Measurements from ENCODE around the gene EDEM2.
"Not testable (repeated sequence)": the region's sequence is repeated elsewhere in the genome, so short reads cannot be mapped to it uniquely, and the experiment has no call there.

Gene EDEM2, protein sequence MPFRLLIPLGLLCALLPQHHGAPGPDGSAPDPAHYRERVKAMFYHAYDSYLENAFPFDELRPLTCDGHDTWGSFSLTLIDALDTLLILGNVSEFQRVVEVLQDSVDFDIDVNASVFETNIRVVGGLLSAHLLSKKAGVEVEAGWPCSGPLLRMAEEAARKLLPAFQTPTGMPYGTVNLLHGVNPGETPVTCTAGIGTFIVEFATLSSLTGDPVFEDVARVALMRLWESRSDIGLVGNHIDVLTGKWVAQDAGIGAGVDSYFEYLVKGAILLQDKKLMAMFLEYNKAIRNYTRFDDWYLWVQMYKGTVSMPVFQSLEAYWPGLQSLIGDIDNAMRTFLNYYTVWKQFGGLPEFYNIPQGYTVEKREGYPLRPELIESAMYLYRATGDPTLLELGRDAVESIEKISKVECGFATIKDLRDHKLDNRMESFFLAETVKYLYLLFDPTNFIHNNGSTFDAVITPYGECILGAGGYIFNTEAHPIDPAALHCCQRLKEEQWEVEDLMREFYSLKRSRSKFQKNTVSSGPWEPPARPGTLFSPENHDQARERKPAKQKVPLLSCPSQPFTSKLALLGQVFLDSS

DNA sequence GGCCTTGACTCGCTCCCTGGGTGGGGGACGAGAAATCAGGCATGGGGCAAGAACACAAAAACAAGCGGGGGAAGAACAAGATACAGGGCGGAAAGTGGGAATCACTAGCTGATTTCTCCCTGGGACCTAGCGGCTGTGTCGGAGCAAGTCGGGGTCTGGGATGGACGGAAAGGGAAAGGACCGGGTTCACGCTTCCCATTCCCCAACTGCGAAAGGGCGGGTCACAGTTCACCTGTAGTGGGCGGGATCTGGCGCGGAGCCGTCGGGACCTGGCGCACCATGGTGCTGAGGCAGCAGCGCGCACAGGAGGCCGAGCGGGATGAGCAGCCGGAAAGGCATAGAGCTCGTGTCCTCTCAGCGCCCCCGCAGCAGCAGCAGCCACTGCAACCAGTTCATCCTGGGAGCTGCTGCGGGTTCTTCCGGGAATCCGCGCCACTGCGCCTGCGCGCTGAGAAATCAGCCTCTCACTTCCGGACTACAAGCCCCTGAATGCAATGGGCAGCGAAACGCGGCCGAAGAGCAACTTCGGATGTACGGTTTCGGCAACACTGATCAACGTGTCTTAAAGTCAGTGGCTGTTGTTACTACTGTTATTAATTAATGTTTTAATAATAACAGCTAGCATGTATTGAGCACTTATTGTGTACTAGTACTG lies at the start of gene EDEM2:
Gene EDEM2 (minus strand): TSS at position 417 of the 655 bp plus-strand sequence. CDS start 78 bp downstream, at position 339.
- DNase-seq (ENCODE audit: low read depth in 2 of 2), result peak; percentile 87 to 90

- DNase-seq (ENCODE audit: low read depth in 2 of 2), result no peak
These were observed 49.2 kb upstream of the EDEM2 start for GRCh38 chr20:35196313-35196712.

DNA sequence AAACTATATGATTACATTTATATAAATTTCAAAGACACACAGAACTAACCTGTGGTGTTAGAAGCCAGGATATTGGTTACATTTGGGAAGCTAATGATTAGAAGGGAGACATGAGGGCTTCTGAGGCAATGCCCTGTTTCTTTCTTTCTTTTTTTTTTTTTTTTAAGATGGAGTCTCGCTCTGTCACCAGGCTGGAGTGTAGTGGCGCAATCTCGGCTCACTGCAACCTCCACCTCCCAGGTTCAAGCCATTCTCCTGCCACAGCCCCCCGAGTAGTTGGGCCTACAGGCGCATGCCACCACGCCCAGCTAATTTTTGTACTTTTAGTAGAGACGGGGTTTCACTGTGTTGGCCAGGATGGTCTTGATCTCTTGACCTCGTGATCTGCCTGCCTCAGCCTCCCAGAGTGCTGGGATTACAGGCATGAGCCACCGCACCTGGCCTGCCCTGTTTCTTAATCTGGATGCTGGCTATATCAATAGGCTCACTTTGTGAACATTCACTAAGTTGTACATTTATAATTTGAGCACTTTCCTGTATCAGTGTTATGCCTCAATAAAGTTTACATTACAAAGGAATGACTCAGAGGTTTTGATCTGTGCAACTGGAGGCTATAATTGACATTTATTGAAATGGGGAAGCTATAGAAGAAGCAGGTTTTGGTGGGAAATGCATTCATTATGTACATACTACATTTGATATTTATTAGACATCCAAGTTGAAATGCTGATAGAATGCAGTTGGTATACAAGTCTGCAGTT lies 46.1 kb upstream of the EDEM2 start:
- not testable (repeated sequence) for DNase-seq (ENCODE audit: low read depth in 2 of 2)

DNA sequence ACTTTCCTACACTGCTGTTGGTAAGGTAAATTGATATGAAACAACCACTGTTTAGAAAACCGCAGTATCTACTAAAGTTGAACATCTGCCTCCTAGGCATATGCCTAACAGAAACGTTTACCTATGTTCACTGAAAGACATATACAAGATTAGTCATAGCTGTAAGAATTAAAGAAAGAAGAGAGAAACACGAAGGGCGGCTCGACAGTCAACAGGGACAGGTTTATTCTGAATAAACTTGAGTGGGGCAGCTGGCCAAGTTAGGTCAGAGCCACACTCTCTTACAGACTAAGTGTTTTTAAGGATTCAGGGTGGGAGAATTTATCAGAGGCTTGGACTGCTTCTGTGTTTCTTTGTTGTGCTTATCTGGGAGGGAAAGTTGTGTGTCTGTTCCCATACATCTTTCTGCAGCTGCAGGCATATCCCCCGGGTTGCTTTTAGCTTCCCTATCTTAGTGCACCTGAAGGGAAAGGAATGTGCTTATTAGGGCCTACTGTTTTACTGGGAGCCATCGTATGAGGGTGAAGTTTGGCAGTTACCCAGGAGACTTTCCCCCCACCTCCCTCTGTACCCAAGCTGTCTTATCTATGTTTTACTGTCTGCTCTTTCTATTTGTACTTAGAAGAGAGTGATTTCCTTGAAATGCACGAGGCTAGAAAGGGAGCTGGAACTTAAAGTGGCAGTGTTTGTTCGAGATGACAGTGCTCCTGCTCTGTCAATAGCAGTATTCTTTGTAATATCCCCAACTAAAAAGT lies 45.2 kb upstream of the EDEM2 start:
- no peak for DNase-seq (ENCODE audit: low read depth in 2 of 2)

DNA sequence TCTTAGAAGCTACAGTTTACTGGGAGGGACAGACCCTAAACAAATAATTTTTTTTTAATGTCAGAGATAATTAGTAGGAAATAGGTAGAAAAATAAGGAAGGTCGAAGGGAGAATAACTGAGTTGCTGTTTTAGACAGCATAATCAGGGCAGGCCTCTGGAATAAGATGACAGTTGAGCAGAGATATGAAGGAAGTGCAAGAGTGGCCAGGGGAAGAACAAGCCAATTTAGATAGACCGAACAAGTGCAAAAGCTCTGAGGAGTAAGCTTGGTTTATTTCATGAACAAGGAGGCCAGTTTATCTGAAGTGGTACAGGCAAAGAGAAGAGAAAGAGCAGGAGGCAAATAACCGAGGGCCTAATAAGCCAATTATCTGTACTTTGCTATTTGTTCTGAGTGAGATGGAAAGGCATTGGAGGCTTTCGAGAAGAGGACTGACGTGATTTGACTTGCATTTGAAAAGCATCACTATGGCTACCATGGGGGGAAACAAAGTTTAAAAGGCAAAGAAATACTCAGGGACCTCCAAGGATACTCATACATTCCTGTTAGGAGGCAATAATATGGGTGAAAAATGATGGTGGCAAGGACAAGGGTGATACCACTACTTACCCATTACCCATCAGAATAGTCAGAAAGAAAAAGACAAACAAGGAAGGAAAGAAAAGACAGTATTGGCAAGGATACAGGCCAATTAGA lies 44.4 kb upstream of the EDEM2 start:
- DNase-seq (ENCODE audit: low read depth in 2 of 2), result no peak

- no peak for DNase-seq (ENCODE audit: low read depth in 2 of 2)
These were observed 43.4 kb upstream of the EDEM2 start for GRCh38 chr20:35190556-35190955.

GRCh38 chr20:35189223-35189622 lies 42.1 kb upstream of the EDEM2 start:
- not testable (repeated sequence) for DNase-seq (ENCODE audit: low read depth in 2 of 2)

- DNase-seq (ENCODE audit: low read depth in 2 of 2), result no peak
These were observed 40.6 kb upstream of the EDEM2 start for GRCh38 chr20:35187584-35188190.

- not testable (repeated sequence) for DNase-seq (ENCODE audit: low read depth in 2 of 2)
These were observed 39.7 kb upstream of the EDEM2 start for GRCh38 chr20:35186691-35187289.

- DNase-seq (ENCODE audit: low read depth in 2 of 2), result no peak
These were observed 34.6 kb upstream of the EDEM2 start for GRCh38 chr20:35181731-35182130.

GRCh38 chr20:35180266-35180665 lies 33.1 kb upstream of the EDEM2 start:
- no peak for DNase-seq (ENCODE audit: low read depth in 2 of 2)

DNA sequence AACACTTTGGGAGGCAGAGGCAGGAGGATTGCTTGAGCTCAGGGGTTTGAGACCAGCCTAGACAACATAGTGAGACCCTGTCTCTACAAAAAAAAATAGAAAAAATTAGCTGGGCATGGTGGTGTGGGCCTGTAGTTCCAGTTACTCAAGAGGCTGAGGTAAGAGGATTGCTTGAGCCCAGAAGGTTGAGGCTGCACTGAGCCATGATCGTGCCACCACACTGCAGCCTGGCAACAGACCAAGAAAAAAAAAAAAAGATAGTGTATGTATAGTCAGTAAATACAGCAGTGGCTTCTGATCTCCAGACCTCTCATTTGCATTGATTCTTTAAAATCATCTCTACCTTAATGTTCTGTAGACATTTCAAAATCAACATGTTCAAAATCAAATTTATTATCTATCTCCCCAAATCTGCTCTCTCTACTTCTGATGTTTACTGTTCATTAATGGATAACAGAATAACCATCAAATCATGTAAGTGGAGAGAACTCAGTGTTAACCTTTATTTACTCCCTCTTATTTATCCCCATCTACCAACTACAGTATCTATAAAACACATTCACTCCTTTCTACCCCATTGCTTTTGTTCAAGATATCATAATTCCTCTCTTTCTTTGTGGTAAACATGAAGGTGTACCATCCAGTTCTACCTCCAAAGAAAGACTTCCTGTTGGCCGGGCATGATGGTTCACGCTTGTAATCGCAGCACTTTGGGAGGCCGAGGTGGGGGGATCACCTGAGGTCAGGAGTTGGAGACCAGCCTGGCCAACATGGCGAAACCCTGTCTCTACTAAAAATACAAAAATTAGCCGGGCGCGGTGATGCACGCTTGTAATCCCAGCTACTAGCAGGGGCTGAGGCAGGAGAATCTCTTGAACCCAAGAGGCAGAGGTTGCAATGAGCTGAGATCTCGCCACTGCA lies 32.4 kb upstream of the EDEM2 start:
- no peak for DNase-seq (ENCODE audit: low read depth in 2 of 2)

DNA sequence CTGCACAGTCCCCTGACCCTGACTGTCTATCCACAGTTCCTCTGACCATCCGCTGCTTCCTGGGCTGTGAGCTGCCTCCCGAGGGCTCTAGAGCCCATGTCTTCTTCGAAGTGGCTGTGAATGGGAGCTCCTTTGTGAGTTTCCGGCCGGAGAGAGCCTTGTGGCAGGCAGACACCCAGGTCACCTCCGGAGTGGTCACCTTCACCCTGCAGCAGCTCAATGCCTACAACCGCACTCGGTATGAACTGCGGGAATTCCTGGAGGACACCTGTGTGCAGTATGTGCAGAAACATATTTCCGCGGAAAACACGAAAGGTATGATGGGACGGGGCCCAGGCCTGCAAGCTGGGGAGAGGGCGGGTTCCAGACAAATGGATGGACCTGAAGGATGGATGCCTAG lies 29.0 kb upstream of the EDEM2 start:
- DNase-seq (ENCODE audit: low read depth in 2 of 2), result no peak

- DNase-seq (ENCODE audit: low read depth in 2 of 2), result no peak
These were observed 27.5 kb upstream of the EDEM2 start for GRCh38 chr20:35174458-35175216.

DNA sequence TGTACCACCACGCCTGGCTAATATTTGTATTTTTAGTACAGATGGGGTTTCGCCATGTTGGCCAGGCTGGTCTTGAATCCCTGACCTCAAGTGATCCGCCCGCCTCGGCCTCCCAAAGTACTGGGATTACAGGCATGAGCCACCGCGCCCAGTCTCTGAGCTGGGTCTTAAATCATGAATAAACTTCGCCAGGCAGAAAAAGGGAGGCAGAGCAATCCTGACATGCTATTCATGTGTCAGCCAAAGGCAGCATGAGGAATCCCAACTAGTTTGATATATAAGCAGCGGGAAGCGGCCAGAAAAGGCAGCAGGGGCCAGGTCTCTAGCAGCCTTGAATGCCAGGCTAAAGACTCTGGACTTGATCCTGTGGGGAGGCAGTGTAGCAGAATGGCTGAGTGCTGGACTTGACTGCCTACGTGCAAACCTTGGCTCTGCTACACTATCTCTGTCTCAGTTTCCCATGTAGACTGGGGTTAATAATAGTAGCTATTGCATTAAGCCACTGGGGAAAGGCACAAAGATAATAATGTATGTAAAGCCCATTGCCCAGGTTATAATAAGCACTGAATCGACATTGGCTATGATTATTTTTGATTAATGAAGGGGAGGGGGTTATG lies 26.5 kb upstream of the EDEM2 start:
- DNase-seq (ENCODE audit: low read depth in 2 of 2), result no peak

- DNase-seq (ENCODE audit: low read depth in 2 of 2), result no peak
These were observed 25.3 kb upstream of the EDEM2 start for GRCh38 chr20:35172434-35172806.

- DNase-seq (ENCODE audit: low read depth in 2 of 2), result no peak
These were observed 24.8 kb upstream of the EDEM2 start, which contains the start of gene PROCR for GRCh38 chr20:35171753-35172433. PROCR (plus strand) TSS chr20:35172072; CDS start chr20:35172155, 83 bp downstream.

Measured in stimulated activated CD4-positive, alpha-beta T cell treated with anti-CD3 and anti-CD28 coated beads, Interleukin-12 subunit alpha, Interleukin-12 subunit beta, amount 100 ng/mL, for 24 hours (primary cell).